ENCODE data around the gene HOXD11.

DNA sequence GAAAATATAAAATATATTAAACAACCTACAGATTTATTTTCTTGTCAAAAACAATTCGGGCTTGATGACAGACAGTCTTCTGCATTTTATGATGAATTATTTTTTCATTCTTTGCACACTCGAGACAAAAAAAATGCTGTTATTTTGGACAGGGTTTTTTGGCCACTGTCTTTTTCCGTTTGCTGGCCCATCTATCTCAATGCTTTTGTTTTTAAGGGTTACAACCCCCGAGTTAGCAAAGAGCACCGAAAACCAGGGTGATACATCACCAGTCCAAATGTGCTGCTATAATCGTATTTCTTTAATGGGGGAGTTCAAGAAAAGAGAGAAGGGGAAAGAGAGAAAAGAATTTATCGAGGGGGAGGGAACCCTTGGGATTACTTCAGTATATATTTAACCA lies 31.0 kb upstream of the HOXD11 start:
- no peak for TF ChIP-seq POLR2A (IDR thresholded peaks at IDR 0.05)
- no peak for TF ChIP-seq POLR2AphosphoS5 (IDR thresholded peaks at IDR 0.05)

Measured in breast epithelium (tissue), 3 donors.